ENCODE measurements around the gene TOMM5. TPM values are rescaled to one million over a fixed set of nuclear protein-coding genes. Genes with fewer than 3 reads are reported as not detected.
A peak's percentile ranks its signal among the peaks of the same experiment; 100 is the strongest.

TOMM5 gene
- total and polyA plus RNA-seq, 2 of the 13 experiments (the other 11 are each of a cell fraction or from before 2014, with no cell fraction given), result 147 to 315 TPM

- TF ChIP-seq THAP7 (CRISPR knock-in tag; IDR thresholded peaks at IDR 0.05) (peak; percentile 99), ZBTB20 (CRISPR knock-in tag; IDR thresholded peaks at IDR 0.05; ENCODE audit: borderline replicate concordance, low read depth) (peak; percentile 65; the same call in 1 of the 2 replicates), REL (CRISPR knock-in tag; conservative IDR thresholded peaks at IDR 0.05) (peak; percentile 80; the same call in 1 of the 2 replicates), ZSCAN21 (CRISPR knock-in tag; IDR thresholded peaks at IDR 0.05; ENCODE audit: borderline replicate concordance) (peak; percentile 93; the same call in 1 of the 2 replicates), GABPB1 (CRISPR knock-in tag; IDR thresholded peaks at IDR 0.05) (peak; percentile 99), ZNF143 (CRISPR knock-in tag; IDR thresholded peaks at IDR 0.05) (peak; percentile 61), ELK4 (CRISPR knock-in tag; IDR thresholded peaks at IDR 0.05; ENCODE audit: borderline replicate concordance) (0 out of 2 replicates have a peak, but pooled peaks have one; percentile 19), PCBP2 (optimal IDR thresholded peaks at IDR 0.05; ENCODE audit: low read depth, low read length, poor library complexity, severe bottlenecking) (no peak), ELF1 (CRISPR knock-in tag; IDR thresholded peaks at IDR 0.05) (peak; percentile 96), HNF1B (CRISPR knock-in tag; IDR thresholded peaks at IDR 0.05) (peak; percentile 97), ZNF841 (CRISPR knock-in tag; IDR thresholded peaks at IDR 0.05; ENCODE audit: borderline replicate concordance) (0 out of 2 replicates have a peak, but pooled peaks have one; percentile 60), CAMTA2 (CRISPR knock-in tag; IDR thresholded peaks at IDR 0.05; ENCODE audit: borderline replicate concordance) (peak; percentile 92), BHLHE40 (IDR thresholded peaks at IDR 0.05; ENCODE audit: low read length) (peak; percentile 54; the same call in 1 of the 2 replicates), HES4 (CRISPR knock-in tag; IDR thresholded peaks at IDR 0.05; ENCODE audit: borderline replicate concordance) (peak; percentile 96), PBX3 (CRISPR knock-in tag; IDR thresholded peaks at IDR 0.05; ENCODE audit: borderline replicate concordance) (no peak), ATF3 (CRISPR knock-in tag; IDR thresholded peaks at IDR 0.05) (peak; percentile 68), ARNT2 (CRISPR knock-in tag; IDR thresholded peaks at IDR 0.05; ENCODE audit: low read depth) (peak; percentile 94), ZNF234 (CRISPR knock-in tag; conservative IDR thresholded peaks at IDR 0.05) (peak; percentile 96), IRF2 (CRISPR knock-in tag; IDR thresholded peaks at IDR 0.05) (peak; percentile 86; the same call in 1 of the 2 replicates), KAT8 (CRISPR knock-in tag; IDR thresholded peaks at IDR 0.05) (peak; percentile 96), TCF12 (IDR thresholded peaks at IDR 0.05) (no peak), TCF12 (CRISPR knock-in tag; IDR thresholded peaks at IDR 0.05) (0 out of 2 replicates have a peak, but pooled peaks have one; percentile 44), MIER3 (CRISPR knock-in tag; IDR thresholded peaks at IDR 0.05; ENCODE audit: borderline replicate concordance) (peak; percentile 93), SIX1 (CRISPR knock-in tag; IDR thresholded peaks at IDR 0.05; ENCODE audit: borderline replicate concordance) (peak; percentile 57; the same call in 1 of the 2 replicates)
Measured at GRCh38 chr9:37592108-37592951, at the start of gene TOMM5 (continued).

All from HepG2 (cell line).